CD8-positive, alpha-beta memory T cell (primary cell): ENCODE results near the gene SESN2. TPM values are rescaled to one million over a fixed set of nuclear protein-coding genes. Genes with fewer than 3 reads are reported as not detected.
A peak's percentile ranks its signal among the peaks of the same experiment; 100 is the strongest.

Experiments used
- CTCF ChIA-PET: fragments of 350-600 bp; sonication (Branson Sonifier 250); formaldehyde crosslinking; loops from one replicate; lab custom pipeline; 2021; ENCODE audit warnings: antibody characterized with exemption; lab: Charles Lee
- POLR2A ChIA-PET: fragments of 350-600 bp; sonication (Branson Sonifier 250); formaldehyde crosslinking; loops from one replicate; lab custom pipeline; 2021; ENCODE audit warnings: antibody characterized with exemption; lab: Charles Lee
- DNase-seq, 5 donors: peaks; one replicate each; pipeline versions ENCODE4 v3.0.0 to v3.0.0-alpha.2; 2020 to 2022; ENCODE audit warnings: mixed read lengths in 1 of 5
- H3K27ac ChIP-seq: one replicate; pipeline ENCODE4 v1.7.0; 2013; ENCODE audit warnings: low read depth, mild to moderate bottlenecking, low read length, moderate library complexity
- H3K27me3 ChIP-seq: 2 replicates; pipeline ENCODE4 v1.7.0; 2013; ENCODE audit warnings: low read length, mild to moderate bottlenecking; ENCODE audit not compliant: insufficient read depth, poor library complexity, severe bottlenecking
- H3K36me3 ChIP-seq: 2 replicates; pipeline ENCODE4 v1.7.0; 2013; ENCODE audit warnings: mild to moderate bottlenecking, low read length, moderate library complexity; ENCODE audit not compliant: insufficient read depth
- H3K4me1 ChIP-seq: 2 replicates; pipeline ENCODE4 v1.7.0; 2013; ENCODE audit warnings: mild to moderate bottlenecking, low read length, moderate library complexity; ENCODE audit not compliant: insufficient read depth
- H3K4me3 ChIP-seq: 2 replicates; pipeline ENCODE4 v1.7.0; 2013; ENCODE audit warnings: mild to moderate bottlenecking, low read length
- H3K9me3 ChIP-seq: 2 replicates; pipeline ENCODE4 v1.7.0; 2013; ENCODE audit warnings: mild to moderate bottlenecking, low read length
- H3K27ac Mint-ChIP-seq, 8 donors: one replicate each; pipeline ENCODE4 v1.8.0; 2020 to 2021; ENCODE audit warnings: mixed read lengths in 8 of 8, mild to moderate bottlenecking in 6 of 8, inconsistent platforms in 3 of 8, moderate library complexity in 3 of 8
- H3K27me3 Mint-ChIP-seq, 2 donors: one replicate each; pipeline ENCODE4 v1.8.0; 2020 to 2021; ENCODE audit warnings: mixed read lengths in 2 of 2, mild to moderate bottlenecking in 1 of 2, moderate library complexity in 1 of 2
- H3K36me3 Mint-ChIP-seq, 3 donors: one replicate each; pipeline ENCODE4 v1.8.0; 2020 to 2021; ENCODE audit warnings: mixed read lengths in 3 of 3, inconsistent platforms in 1 of 3, mild to moderate bottlenecking in 1 of 3
- H3K4me1 Mint-ChIP-seq, 3 donors: one replicate each; pipeline ENCODE4 v1.8.0; 2020 to 2021; ENCODE audit warnings: mixed read lengths in 3 of 3, inconsistent platforms in 1 of 3, mild to moderate bottlenecking in 1 of 3
- H3K4me3 Mint-ChIP-seq, 7 donors: one replicate each; pipeline ENCODE4 v1.8.0; 2020 to 2021; ENCODE audit warnings: mixed read lengths in 7 of 7, mild to moderate bottlenecking in 6 of 7, moderate library complexity in 4 of 7, inconsistent platforms in 2 of 7
- H3K9me3 Mint-ChIP-seq, 5 donors: one replicate each; pipeline ENCODE4 v1.8.0; 2020 to 2022; ENCODE audit warnings: mixed read lengths in 5 of 5, mild to moderate bottlenecking in 3 of 5, moderate library complexity in 2 of 5, inconsistent platforms in 1 of 5
- polyA plus RNA-seq: library from polyadenylated mRNA; unstranded; fragments of 300-500 nt; fragmentation: Illumina TruSeq; gene quantifications from one replicate; pipeline ENCODE4 v1.2.3, GENCODE V29; 2021
- total RNA-seq, 2 experiments: library from RNA; stranded (reverse); gene quantifications; one replicate each; pipeline ENCODE4 v1.2.3, GENCODE V29; 2021

Gene SESN2
- total and polyA plus RNA-seq, 3 experiments from 2014 or later, result 13.1 to 19.8 (median 19.0) TPM

DNA sequence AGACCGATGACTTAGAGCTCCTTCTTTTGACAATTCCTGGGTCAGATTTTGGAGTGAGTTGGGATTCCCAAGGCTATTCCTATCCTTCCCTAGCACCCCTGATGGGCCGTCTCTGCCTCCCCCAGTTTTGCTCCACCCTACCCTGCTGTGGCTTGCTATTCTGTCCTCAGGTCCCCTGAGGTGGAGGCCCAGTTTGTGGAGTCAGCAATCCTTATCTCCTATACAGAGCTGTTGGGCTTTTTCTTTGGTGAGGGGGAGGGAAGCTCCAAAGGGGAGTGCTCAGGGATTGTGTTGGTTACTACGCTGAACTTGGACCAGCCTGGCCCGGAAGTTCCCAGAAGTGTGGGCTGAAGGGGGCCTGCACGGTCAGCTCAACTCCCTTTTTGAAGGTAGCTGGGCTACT lies 7.6 kb downstream of the SESN2 start:
- Histone ChIP-seq H3K4me3 (no peak overlapping the region), H3K9me3 (no peaks in the 10 kb centered on the region), H3K27me3 (no peaks in the 10 kb centered on the region), H3K36me3 (no peaks in the 10 kb centered on the region), H3K4me1 (no peaks in the 10 kb centered on the region), H3K27ac (peak overlapping the region; percentile 44)
- ChIA-PET CTCF (interaction anchor here (0.9 to 1.5 kb wide), 2 partner anchors 9 to 18 kb away, joined by 3 to 6 read pairs; no protein-coding TSS in a partner anchor), POLR2A (no interaction called here)
- no peaks in the 10 kb centered on the region for H3K9me3 Mint-ChIP-seq
- peaks cover 0 to 15% (median 3%) of the 10 kb centered on the region in 3 donors for H3K36me3 Mint-ChIP-seq
- no peaks in the 10 kb centered on the region for H3K27me3 Mint-ChIP-seq
- DNase-seq, result no peak
- H3K27ac Mint-ChIP-seq, result peak overlapping the region in 2 of 8 donors; percentile 40 to 58
- H3K4me1 Mint-ChIP-seq, result peaks cover 13 to 24% (median 24%) of the 10 kb centered on the region in 3 donors
- no peak overlapping the region for H3K4me3 Mint-ChIP-seq

GRCh38 chr1:28267633-28268032 lies 8.3 kb downstream of the SESN2 start:
- DNase-seq, result no peak
- Histone ChIP-seq H3K27ac (peak overlapping the region; percentile 44), H3K36me3 (no peaks in the 10 kb centered on the region), H3K27me3 (no peaks in the 10 kb centered on the region), H3K4me1 (no peaks in the 10 kb centered on the region), H3K4me3 (no peak overlapping the region), H3K9me3 (no peaks in the 10 kb centered on the region)
- Mint-ChIP-seq H3K36me3 (peaks cover 0 to 18% (median 3%) of the 10 kb centered on the region in 3 donors), H3K9me3 (no peaks in the 10 kb centered on the region), H3K27me3 (no peaks in the 10 kb centered on the region), H3K27ac (peak overlapping the region in 3 of 8 donors; percentile 52 to 79 (median 65)), H3K4me3 (no peak overlapping the region), H3K4me1 (peaks cover 13 to 24% (median 24%) of the 10 kb centered on the region in 3 donors)
- ChIA-PET CTCF (no interaction called here), POLR2A (interaction anchor here (0.6 kb wide), 1 partner anchor 12 kb away, joined by 3 read pairs; no protein-coding TSS in a partner anchor)

DNA sequence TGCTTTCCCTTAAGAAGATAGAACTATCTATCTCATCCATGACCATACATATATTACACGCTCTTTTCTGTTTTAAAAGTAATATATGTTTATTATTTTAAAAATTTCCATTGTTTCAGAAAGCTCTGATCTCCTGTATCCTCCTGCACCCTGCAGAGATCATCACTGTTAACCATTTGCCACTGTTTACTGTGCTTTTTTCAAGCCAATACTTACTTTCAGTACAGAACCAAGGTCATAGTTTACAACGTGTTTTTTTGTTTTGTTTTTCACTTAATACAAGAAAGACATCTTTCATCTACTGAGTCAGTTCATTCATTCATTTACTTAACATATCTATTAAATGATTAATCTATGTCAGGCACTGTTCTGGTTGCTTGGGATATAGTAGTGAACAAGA lies 10.2 kb downstream of the SESN2 start:
- Mint-ChIP-seq H3K4me3 (no peak overlapping the region), H3K4me1 (peaks cover 8 to 19% (median 17%) of the 10 kb centered on the region in 3 donors), H3K27ac (peak overlapping the region in 3 of 8 donors; percentile 3 to 72 (median 61)), H3K36me3 (peaks cover 0 to 36% (median 6%) of the 10 kb centered on the region in 3 donors), H3K9me3 (no peaks in the 10 kb centered on the region), H3K27me3 (no peaks in the 10 kb centered on the region)
- no peak overlapping the region for H3K27ac ChIP-seq
- no peaks in the 10 kb centered on the region for H3K27me3 ChIP-seq
- peaks cover 10% of the 10 kb centered on the region for H3K36me3 ChIP-seq
- ChIA-PET CTCF (interaction anchor here (1.1 kb wide), 2 partner anchors 21 to 100 kb away, joined by 3 read pairs; partner anchors contain the start of gene PHACTR4), POLR2A (no interaction called here)
- H3K4me1 ChIP-seq, result no peaks in the 10 kb centered on the region
- no peaks in the 10 kb centered on the region for H3K9me3 ChIP-seq
- DNase-seq, result no peak
- H3K4me3 ChIP-seq, result no peak overlapping the region

- H3K4me3 Mint-ChIP-seq, result no peak overlapping the region
- Histone ChIP-seq H3K9me3 (no peaks in the 10 kb centered on the region), H3K27me3 (no peaks in the 10 kb centered on the region), H3K27ac (no peak overlapping the region), H3K4me3 (no peak overlapping the region), H3K4me1 (no peaks in the 10 kb centered on the region), H3K36me3 (peaks cover 10% of the 10 kb centered on the region)
- POLR2A ChIA-PET, result no interaction called here
- CTCF ChIA-PET, result interaction anchor here (1.6 kb wide), 1 partner anchor 24 kb away, joined by 10 read pairs; no protein-coding TSS in a partner anchor
- no peak overlapping the region for H3K27ac Mint-ChIP-seq
- no peak for DNase-seq
- peaks cover 0 to 8% (median 0%) of the 10 kb centered on the region in 3 donors for H3K4me1 Mint-ChIP-seq
- H3K27me3 Mint-ChIP-seq, result no peaks in the 10 kb centered on the region
- H3K9me3 Mint-ChIP-seq, result no peaks in the 10 kb centered on the region
- H3K36me3 Mint-ChIP-seq, result peaks cover 4 to 50% (median 11%) of the 10 kb centered on the region in 3 donors
Measured at GRCh38 chr1:28272215-28272852, 13.0 kb downstream of the SESN2 start.

DNA sequence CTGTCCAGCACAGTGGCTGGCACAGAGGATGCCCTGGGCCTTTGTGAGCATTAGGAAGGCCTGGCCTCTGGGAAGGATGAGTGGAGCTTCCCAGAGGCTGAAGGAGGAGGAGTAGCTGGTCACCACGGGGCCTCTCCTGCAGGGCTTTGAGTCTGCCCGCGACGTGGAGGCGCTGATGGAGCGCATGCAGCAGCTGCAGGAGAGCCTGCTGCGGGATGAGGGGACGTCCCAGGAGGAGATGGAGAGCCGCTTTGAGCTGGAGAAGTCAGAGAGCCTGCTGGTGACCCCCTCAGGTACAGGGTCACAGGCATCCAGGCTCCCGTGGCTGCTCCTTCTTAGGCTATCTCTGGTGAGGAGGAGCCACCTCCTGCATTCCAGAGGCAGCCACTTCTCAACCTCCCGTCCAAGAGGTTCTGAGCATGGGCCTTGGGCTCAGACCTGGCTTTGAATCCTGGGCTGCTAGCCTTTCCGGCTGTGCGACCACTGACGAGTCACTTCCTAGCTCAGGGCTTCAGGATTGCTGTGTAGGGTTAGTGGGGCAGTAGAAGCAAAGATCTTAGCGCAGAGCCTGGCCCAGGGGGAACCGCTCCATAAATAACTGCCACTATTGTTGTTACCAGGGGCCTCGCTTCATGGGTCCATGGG lies 14.0 kb downstream of the SESN2 start:
- ChIA-PET CTCF (interaction anchor here (1.4 to 1.6 kb wide), 2 partner anchors 25 to 86 kb away, joined by 4 to 10 read pairs; no protein-coding TSS in a partner anchor), POLR2A (no interaction called here)
- Mint-ChIP-seq H3K9me3 (no peaks in the 10 kb centered on the region), H3K27me3 (no peaks in the 10 kb centered on the region), H3K4me1 (peaks cover 0 to 4% (median 0%) of the 10 kb centered on the region in 3 donors), H3K27ac (peak overlapping the region in 1 of 8 donors; percentile 14), H3K4me3 (no peak overlapping the region), H3K36me3 (peaks cover 4 to 58% (median 11%) of the 10 kb centered on the region in 3 donors)
- Histone ChIP-seq H3K27me3 (no peaks in the 10 kb centered on the region), H3K36me3 (peaks cover 10% of the 10 kb centered on the region), H3K9me3 (no peaks in the 10 kb centered on the region), H3K4me3 (no peak overlapping the region), H3K27ac (no peak overlapping the region), H3K4me1 (no peaks in the 10 kb centered on the region)
- DNase-seq, result no peak

DNA sequence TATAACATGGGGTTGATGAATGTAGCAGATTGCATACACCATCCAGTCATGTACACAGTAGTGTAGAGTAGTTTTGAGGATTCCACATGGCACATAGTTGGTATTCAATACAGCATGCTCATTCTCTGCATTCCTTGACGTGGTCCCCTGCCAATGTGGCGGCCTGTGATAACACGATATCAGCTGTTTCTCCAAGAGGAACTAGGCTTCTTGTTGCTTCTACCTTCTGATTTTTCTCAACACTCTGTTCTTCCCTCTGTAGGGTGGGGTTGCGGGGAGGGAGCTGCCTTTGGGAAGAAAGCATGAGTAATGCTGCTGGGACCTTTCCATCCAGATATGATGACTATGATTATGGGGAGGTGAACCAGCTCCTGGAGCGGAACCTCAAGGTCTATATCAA lies 19.4 kb downstream of the SESN2 start:
- H3K36me3 Mint-ChIP-seq, result peaks cover 9 to 75% (median 16%) of the 10 kb centered on the region in 3 donors
- H3K27me3 Mint-ChIP-seq, result no peaks in the 10 kb centered on the region
- ChIA-PET CTCF (no interaction called here), POLR2A (no interaction called here)
- H3K4me1 ChIP-seq, result no peaks in the 10 kb centered on the region
- peaks cover 5% of the 10 kb centered on the region in 3 donors for H3K4me1 Mint-ChIP-seq
- no peaks in the 10 kb centered on the region for H3K27me3 ChIP-seq
- no peak overlapping the region for H3K27ac ChIP-seq
- no peak overlapping the region for H3K4me3 Mint-ChIP-seq
- no peaks in the 10 kb centered on the region for H3K9me3 Mint-ChIP-seq
- no peak overlapping the region for H3K4me3 ChIP-seq
- H3K36me3 ChIP-seq, result peaks cover 12% of the 10 kb centered on the region
- H3K9me3 ChIP-seq, result no peaks in the 10 kb centered on the region
- peak overlapping the region in 4 of 8 donors; percentile 56 to 71 (median 62) for H3K27ac Mint-ChIP-seq
- DNase-seq, result no peak

DNA sequence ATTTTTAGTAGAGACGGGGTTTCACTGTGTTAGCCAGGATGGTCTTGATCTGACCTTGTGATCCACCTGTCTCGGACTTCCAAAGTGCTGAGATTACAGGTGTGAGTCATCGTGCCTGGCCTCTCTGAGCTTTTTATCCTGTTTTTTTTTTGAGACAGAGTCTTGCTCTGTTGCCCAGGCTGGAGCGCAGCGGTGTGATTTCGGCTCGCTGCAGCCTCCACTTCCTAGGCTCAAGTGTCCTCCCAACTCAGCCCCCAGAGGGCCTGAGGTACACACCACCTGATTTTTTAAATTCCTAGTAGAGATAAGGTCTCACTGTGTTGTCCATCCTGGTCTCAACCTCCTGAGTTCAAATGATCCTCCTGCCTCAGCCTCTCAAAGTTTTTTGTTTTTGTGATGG lies 20.4 kb downstream of the SESN2 start:
- Mint-ChIP-seq H3K9me3 (no peaks in the 10 kb centered on the region), H3K4me3 (no peak overlapping the region), H3K36me3 (peaks cover 9 to 66% (median 16%) of the 10 kb centered on the region in 3 donors), H3K27ac (peak overlapping the region in 3 of 8 donors; percentile 59 to 90 (median 78)), H3K27me3 (no peaks in the 10 kb centered on the region), H3K4me1 (peaks cover 5% of the 10 kb centered on the region in 3 donors)
- no peaks in the 10 kb centered on the region for H3K4me1 ChIP-seq
- no peak overlapping the region for H3K4me3 ChIP-seq
- no peaks in the 10 kb centered on the region for H3K27me3 ChIP-seq
- no peak for DNase-seq
- no peak overlapping the region for H3K27ac ChIP-seq
- H3K9me3 ChIP-seq, result no peaks in the 10 kb centered on the region
- peaks cover 7% of the 10 kb centered on the region for H3K36me3 ChIP-seq
- CTCF ChIA-PET, result interaction anchor here (1.3 kb wide), 1 partner anchor 31 kb away, joined by 5 read pairs; no protein-coding TSS in a partner anchor
- POLR2A ChIA-PET, result interaction anchor here (0.6 kb wide), 1 partner anchor 12 kb away, joined by 3 read pairs; no protein-coding TSS in a partner anchor
